ACC112 (cell line): ENCODE data around the gene PIEZO2.

Source experiments
- H2AFZ ChIP-seq: fragments of 200-600 bp; sonication (generic); one replicate; pipeline ENCODE4 v1.6.0; 2017; ENCODE audit warnings: antibody characterized with exemption, low read length; ENCODE audit not compliant: unreplicated experiment
- H3K27ac ChIP-seq: fragments of 200-600 bp; sonication (generic); 2 replicates; pipeline ENCODE4 v1.5.1; 2014; ENCODE audit warnings: low read depth, mild to moderate bottlenecking, antibody characterized with exemption, low read length, moderate library complexity
- H3K27me3 ChIP-seq: fragments of 200-600 bp; sonication (generic); 2 replicates; pipeline ENCODE4 v1.6.1; 2014; ENCODE audit warnings: mild to moderate bottlenecking, antibody characterized with exemption, low read length, moderate library complexity, mixed read lengths; ENCODE audit not compliant: insufficient read depth
- H3K36me3 ChIP-seq: fragments of 200-600 bp; sonication (generic); 2 replicates; pipeline ENCODE4 v1.6.1; 2016; ENCODE audit warnings: mild to moderate bottlenecking, antibody characterized with exemption, low read length, moderate library complexity, mixed read lengths; ENCODE audit not compliant: insufficient read depth
- H3K4me1 ChIP-seq: fragments of 200-600 bp; sonication (generic); one replicate; pipeline ENCODE4 v1.6.1; 2016; ENCODE audit warnings: low read length, mixed read lengths; ENCODE audit not compliant: insufficient read depth, unreplicated experiment, control insufficient read depth
- H3K4me3 ChIP-seq: fragments of 200-600 bp; sonication (generic); 2 replicates; pipeline ENCODE4 v1.5.1; 2014; ENCODE audit warnings: mild to moderate bottlenecking, low read depth, low read length
- H3K79me2 ChIP-seq: fragments of 200-600 bp; sonication (generic); one replicate; pipeline ENCODE4 v1.6.0; 2016; ENCODE audit warnings: low read length; ENCODE audit not compliant: control insufficient read depth, unreplicated experiment, insufficient read depth

The PIEZO2 gene

GRCh38 chr18:11043694-11044093, 105.7 kb downstream of the PIEZO2 start:
- Histone ChIP-seq H3K4me3 (no peak overlapping the region), H3K36me3 (no peaks in the 10 kb centered on the region), H3K4me1 (peaks cover 8% of the 10 kb centered on the region), H3K27me3 (no peaks in the 10 kb centered on the region), H3K27ac (no peak overlapping the region), H3K79me2 (no peaks in the 10 kb centered on the region), H2AFZ (no peak overlapping the region)

GRCh38 chr18:11042247-11042646, 107.1 kb downstream of the PIEZO2 start:
- Histone ChIP-seq H2AFZ (no peak overlapping the region), H3K4me1 (peaks cover 8% of the 10 kb centered on the region), H3K4me3 (no peak overlapping the region), H3K79me2 (no peaks in the 10 kb centered on the region), H3K27me3 (no peaks in the 10 kb centered on the region), H3K27ac (no peak overlapping the region), H3K36me3 (no peaks in the 10 kb centered on the region)

DNA sequence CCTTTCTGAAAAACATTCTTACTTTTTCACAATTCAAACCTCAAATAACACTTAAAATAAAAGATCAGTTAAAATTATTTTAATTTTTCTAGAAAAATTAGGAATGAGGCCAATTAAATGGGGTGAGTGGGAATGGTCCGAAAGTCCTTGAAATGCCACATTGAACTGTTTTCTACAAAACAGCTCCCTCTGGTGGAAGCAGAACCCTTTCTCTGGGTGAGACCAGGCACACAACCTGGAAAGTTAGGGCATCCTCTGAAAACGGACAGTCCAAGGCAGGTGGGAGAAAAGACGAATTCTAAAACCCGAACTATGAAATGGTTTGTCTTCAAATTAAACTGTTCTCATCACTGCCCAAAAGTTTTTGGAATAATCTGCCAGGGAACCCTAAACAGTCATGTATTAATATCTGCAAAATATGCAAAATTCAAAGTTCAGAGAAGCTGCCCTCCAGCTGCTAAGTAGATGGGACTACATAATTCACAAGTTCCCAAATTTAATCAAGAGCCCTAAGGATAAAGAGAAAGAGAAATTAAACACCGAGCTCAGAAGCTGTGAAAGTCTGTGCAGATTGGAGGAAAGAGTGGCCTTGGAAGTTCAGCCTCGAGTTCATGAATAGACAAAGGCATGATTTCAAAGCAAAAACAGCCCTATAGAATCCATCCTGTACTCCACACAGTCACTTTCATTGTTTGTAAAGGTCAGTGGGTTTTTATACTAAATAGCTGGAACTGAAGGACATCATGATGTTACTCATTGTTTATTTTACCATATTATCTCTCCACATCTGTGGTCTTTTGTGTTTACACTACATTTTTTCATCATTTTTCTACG, 108.3 kb downstream of the PIEZO2 start:
- H2AFZ ChIP-seq: no peak overlapping the region
- H3K27ac ChIP-seq: no peak overlapping the region
- H3K79me2 ChIP-seq: no peaks in the 10 kb centered on the region
- H3K36me3 ChIP-seq: no peaks in the 10 kb centered on the region
- peak overlapping the region; percentile 50; the same call in 1 of the 2 replicates for H3K4me3 ChIP-seq
- peaks cover 8% of the 10 kb centered on the region for H3K4me1 ChIP-seq
- no peaks in the 10 kb centered on the region for H3K27me3 ChIP-seq

DNA sequence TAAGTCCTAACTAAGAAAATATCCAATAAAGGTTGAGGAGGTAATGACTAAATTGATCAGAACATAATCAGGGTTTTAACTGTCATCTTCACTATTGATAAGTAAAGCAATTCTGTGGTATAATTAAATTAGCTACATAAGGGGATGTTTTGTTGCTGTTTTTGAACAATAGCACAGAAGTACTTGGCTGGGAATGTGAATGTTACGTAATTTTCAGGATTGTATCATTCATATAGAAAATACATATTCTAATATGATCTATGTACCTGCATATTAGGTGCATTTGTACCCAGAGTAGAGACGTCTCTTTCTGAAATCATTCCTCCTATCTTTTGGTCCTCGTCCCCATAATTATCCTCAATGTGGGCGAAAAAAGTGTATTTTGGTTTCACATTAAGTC, 109.0 kb downstream of the PIEZO2 start:
- Histone ChIP-seq H3K79me2 (no peaks in the 10 kb centered on the region), H3K4me3 (peak overlapping the region; percentile 50; the same call in 1 of the 2 replicates), H3K36me3 (no peaks in the 10 kb centered on the region), H2AFZ (no peak overlapping the region), H3K27ac (no peak overlapping the region), H3K4me1 (peaks cover 8% of the 10 kb centered on the region), H3K27me3 (no peaks in the 10 kb centered on the region)

DNA sequence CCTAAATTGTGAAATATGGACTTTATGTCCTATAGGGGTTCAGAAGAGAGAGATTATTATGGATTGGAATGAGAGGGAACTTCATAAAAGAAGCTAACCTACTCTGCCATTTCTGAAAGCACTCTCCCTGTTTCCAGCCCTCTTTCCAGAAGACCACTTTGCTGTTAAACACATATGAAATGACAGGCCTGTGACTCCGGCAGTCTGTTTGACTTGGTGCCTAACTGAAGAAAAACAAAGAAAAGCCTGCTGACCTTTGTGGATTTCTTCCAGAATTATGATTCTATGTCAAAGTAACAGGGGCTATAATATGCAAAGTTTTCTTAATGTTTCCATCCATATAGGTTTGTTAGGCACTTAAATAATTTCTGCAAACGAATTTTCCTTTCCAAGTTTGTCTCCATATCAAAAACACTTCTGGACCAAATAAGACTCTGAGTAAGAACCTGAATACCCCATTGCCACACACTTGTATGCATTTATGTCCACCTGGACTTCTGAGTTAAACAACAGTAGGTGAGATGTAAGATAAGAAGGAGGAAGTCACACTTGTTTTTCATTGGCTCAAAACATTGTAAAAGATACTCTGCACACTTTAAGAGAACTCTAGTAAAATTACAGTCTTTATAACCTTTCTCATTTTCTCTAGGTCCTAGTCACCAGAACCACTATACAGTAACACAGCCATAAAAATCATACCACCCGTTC, 111.7 kb downstream of the PIEZO2 start:
- Histone ChIP-seq H3K4me1 (peaks cover 8% of the 10 kb centered on the region), H3K4me3 (no peak overlapping the region), H3K27me3 (no peaks in the 10 kb centered on the region), H3K36me3 (no peaks in the 10 kb centered on the region), H3K79me2 (no peaks in the 10 kb centered on the region), H2AFZ (no peak overlapping the region), H3K27ac (no peak overlapping the region)

- no peaks in the 10 kb centered on the region for H3K79me2 ChIP-seq
- no peaks in the 10 kb centered on the region for H3K27me3 ChIP-seq
- H3K36me3 ChIP-seq: no peaks in the 10 kb centered on the region
- H3K4me1 ChIP-seq: peaks cover under 1% of the 10 kb centered on the region
- H3K27ac ChIP-seq: no peak overlapping the region
- no peak overlapping the region for H3K4me3 ChIP-seq
- no peak overlapping the region for H2AFZ ChIP-seq
Measured at GRCh38 chr18:11035814-11036495, 113.4 kb downstream of the PIEZO2 start.

GRCh38 chr18:11035376-11035775, 114.0 kb downstream of the PIEZO2 start:
- Histone ChIP-seq H3K4me1 (no peaks in the 10 kb centered on the region), H3K79me2 (no peaks in the 10 kb centered on the region), H3K36me3 (no peaks in the 10 kb centered on the region), H3K4me3 (no peak overlapping the region), H3K27ac (no peak overlapping the region), H2AFZ (no peak overlapping the region), H3K27me3 (no peaks in the 10 kb centered on the region)

DNA sequence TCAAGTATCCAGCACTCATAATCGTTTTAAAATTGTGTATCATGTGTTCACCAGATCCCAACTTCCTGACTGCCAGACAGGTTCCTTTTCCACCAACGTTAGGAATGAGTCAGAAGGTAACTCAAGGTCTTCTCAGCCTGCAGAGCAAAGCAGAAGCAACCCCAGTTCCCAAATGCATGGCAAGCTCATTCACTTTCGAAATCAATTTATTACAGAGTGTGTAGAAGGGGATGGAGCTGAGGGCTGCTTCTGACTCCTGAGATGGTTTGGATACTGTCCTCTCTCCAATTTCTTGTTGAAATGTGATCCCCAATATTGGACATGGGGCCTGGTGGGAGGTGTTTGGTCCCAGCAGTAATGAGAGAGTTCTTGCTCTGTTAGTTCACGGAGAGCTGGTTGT, 114.5 kb downstream of the PIEZO2 start:
- Histone ChIP-seq H2AFZ (no peak overlapping the region), H3K36me3 (no peaks in the 10 kb centered on the region), H3K27me3 (no peaks in the 10 kb centered on the region), H3K4me1 (no peaks in the 10 kb centered on the region), H3K79me2 (no peaks in the 10 kb centered on the region), H3K4me3 (no peak overlapping the region), H3K27ac (no peak overlapping the region)

- H2AFZ ChIP-seq: no peak overlapping the region
- no peak overlapping the region for H3K4me3 ChIP-seq
- no peak overlapping the region for H3K27ac ChIP-seq
- H3K36me3 ChIP-seq: no peaks in the 10 kb centered on the region
- H3K4me1 ChIP-seq: no peaks in the 10 kb centered on the region
- no peaks in the 10 kb centered on the region for H3K27me3 ChIP-seq
- H3K79me2 ChIP-seq: no peaks in the 10 kb centered on the region
Measured at GRCh38 chr18:11033503-11033902, 115.9 kb downstream of the PIEZO2 start.

- Histone ChIP-seq H3K36me3 (no peaks in the 10 kb centered on the region), H3K4me1 (no peaks in the 10 kb centered on the region), H3K4me3 (no peak overlapping the region), H2AFZ (no peak overlapping the region), H3K27ac (no peak overlapping the region), H3K79me2 (no peaks in the 10 kb centered on the region), H3K27me3 (no peaks in the 10 kb centered on the region)
Measured at GRCh38 chr18:11031966-11032365, 117.4 kb downstream of the PIEZO2 start.
